Astrocyte of the cerebellum (primary cell): ENCODE results near the gene EVPL.
"Not testable (repeated sequence)": the region's sequence is repeated elsewhere in the genome, so short reads cannot be mapped to it uniquely, and the experiment has no call there.

Source experiments
- DNase-seq: peaks from one replicate; pipeline ENCODE4 v3.0.0-alpha.2; 2011; ENCODE audit warnings: low read depth
- H3K4me3 ChIP-seq: 2 replicates; pipeline ENCODE4 v1.5.1; 2011; ENCODE audit warnings: mild to moderate bottlenecking, low read depth, low read length, moderate library complexity
- in situ Hi-C: cut with HindIII; loops from 2 replicates; pipeline ENCODE4 v1.10.0; 2017; ENCODE audit warnings: low sequenced_read_pairs
- TF ChIP-seq, protein P1 (sequence below): IDR thresholded peaks from 2 replicates; pipeline ENCODE4 v1.5.1; 2012; ENCODE audit warnings: low read length, low read depth, moderate library complexity, mild to moderate bottlenecking; ENCODE audit errors: missing control alignments

EVPL gene

DNA sequence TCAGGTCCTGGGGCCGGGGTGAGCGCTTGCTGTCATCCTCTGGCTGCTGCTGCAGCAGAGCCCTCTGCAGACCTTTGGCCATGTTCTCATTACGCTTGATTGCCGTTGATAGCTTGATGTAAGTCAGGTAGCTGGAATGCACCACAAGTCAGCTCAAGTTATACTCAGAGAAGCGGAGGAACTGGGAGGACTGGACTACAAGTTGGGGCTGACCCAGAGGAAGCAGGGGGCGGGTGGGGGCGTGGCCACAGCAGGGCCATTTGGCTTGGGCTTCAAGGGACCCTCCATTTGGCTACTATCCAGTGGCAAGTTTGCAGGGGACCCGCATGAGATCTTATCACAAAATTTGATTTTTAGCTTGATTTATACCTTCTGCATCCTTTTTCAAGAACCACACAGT lies 19.0 kb upstream of the EVPL start:
- no peak overlapping the region for H3K4me3 ChIP-seq
- TF ChIP-seq, protein P1, sequence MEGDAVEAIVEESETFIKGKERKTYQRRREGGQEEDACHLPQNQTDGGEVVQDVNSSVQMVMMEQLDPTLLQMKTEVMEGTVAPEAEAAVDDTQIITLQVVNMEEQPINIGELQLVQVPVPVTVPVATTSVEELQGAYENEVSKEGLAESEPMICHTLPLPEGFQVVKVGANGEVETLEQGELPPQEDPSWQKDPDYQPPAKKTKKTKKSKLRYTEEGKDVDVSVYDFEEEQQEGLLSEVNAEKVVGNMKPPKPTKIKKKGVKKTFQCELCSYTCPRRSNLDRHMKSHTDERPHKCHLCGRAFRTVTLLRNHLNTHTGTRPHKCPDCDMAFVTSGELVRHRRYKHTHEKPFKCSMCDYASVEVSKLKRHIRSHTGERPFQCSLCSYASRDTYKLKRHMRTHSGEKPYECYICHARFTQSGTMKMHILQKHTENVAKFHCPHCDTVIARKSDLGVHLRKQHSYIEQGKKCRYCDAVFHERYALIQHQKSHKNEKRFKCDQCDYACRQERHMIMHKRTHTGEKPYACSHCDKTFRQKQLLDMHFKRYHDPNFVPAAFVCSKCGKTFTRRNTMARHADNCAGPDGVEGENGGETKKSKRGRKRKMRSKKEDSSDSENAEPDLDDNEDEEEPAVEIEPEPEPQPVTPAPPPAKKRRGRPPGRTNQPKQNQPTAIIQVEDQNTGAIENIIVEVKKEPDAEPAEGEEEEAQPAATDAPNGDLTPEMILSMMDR = no peak
- DNase-seq = no peak
- in situ Hi-C loops = no loop called here

DNA sequence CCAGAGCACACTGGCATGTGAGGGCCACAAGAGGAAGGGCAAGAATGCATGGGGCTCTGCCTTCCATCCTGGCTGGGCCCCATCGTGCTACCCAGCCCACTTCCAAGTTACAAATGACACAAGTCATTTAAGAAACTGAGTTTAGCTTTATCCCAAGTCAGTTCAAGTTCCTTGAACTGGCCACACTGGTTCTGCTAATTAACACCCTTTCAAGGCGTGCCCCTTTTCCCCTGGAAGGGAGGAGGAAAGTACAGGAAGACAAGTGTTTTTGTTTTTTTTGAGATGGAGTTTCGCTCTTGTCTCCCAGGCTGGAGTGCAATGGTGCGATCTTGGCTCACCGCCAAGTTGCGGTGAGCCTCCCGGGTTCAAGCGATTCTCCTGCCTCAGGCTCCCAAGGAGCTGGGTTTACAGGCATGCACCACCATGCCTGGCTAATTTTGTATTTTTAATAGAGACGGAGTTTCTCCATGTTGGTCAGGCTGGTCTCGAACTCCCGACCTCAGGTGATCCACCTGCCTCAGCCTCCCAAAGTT lies 17.4 kb upstream of the EVPL start:
- DNase-seq, H3K4me3 ChIP-seq, in situ Hi-C loops: not testable (repeated sequence)

- DNase-seq, in situ Hi-C loops, H3K4me3 ChIP-seq: not testable (repeated sequence)
Measured at GRCh38 chr17:76042868-76043267, 15.8 kb upstream of the EVPL start.

DNA sequence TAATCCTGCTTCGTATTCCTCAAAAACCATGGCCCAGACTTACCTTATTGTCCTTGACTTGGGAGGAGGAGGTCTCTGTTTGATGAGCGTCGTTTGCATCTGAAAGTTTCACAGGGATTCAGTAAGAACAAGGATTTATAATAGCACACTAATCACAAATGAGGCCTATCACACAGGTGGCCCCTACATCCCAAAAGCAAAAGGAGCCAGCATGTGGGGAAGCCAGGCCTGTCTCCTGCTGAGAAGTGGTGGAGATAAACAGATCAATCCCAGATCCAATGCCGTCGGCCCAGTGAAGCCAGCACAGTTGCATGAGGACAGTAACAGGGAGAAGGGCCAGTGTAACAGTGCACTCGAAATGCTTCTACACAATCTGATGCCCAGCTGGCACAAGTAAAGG lies 13.3 kb upstream of the EVPL start:
- in situ Hi-C loops = no loop called here
- no peak for DNase-seq
- no peak overlapping the region for H3K4me3 ChIP-seq
- TF ChIP-seq, protein P1 = no peak

DNA sequence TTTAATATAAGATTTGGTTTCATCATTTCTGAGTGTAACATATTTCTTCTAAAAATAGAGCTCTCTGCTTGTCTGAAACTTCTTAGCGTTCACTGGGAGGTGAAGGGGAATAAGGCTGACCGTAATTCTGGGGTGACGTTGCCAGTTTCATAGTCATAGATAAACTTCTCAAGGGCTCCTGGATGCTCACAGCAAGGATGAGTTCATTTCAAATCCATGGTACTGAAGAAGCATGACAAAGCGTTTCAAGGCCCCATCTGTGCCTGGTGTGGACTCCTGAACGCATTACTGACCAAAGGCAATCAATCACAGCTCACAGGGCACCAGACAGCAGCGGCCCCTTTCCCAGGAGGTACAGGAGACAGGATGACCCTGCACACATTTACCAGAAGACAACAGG lies 12.0 kb upstream of the EVPL start:
- in situ Hi-C loops = no loop called here

GRCh38 chr17:76038050-76038449 lies 10.9 kb upstream of the EVPL start:
- TF ChIP-seq, protein P1 = no peak
- no peak for DNase-seq
- no peak overlapping the region for H3K4me3 ChIP-seq
- in situ Hi-C loops = no loop called here

More for the DNA sequence above, 12.0 kb upstream of the EVPL start:
- TF ChIP-seq, protein P1 = no peak
- H3K4me3 ChIP-seq = no peak overlapping the region
- DNase-seq = no peak

- no peak for DNase-seq
- TF ChIP-seq, protein P1 = no peak
- in situ Hi-C loops = no loop called here
- H3K4me3 ChIP-seq = no peak overlapping the region
Measured at GRCh38 chr17:76036497-76037261, 9.6 kb upstream of the EVPL start.
